ES-I3 (cell line): ENCODE measurements around the gene RHOBTB1.
"Not testable (repeated sequence)": the region's sequence is repeated elsewhere in the genome, so short reads cannot be mapped to it uniquely, and the experiment has no call there.

Experiments used
- H3K36me3 ChIP-seq: 2 replicates; pipeline ENCODE4 v1.6.1; 2013; ENCODE audit warnings: mild to moderate bottlenecking, low read length, control low read depth, moderate library complexity; ENCODE audit not compliant: insufficient read depth
- H3K4me1 ChIP-seq: 2 replicates; pipeline ENCODE4 v1.6.1; 2013; ENCODE audit warnings: mild to moderate bottlenecking, control low read depth, low read length; ENCODE audit not compliant: insufficient read depth
- H3K9ac ChIP-seq: 2 replicates; pipeline ENCODE4 v1.6.1; 2013; ENCODE audit warnings: low read depth, mild to moderate bottlenecking, low read length, moderate library complexity
- H3K9me3 ChIP-seq: 2 replicates; pipeline ENCODE4 v1.6.1; 2013; ENCODE audit warnings: mild to moderate bottlenecking, low read length, moderate library complexity; ENCODE audit not compliant: control insufficient read depth, insufficient read depth

RHOBTB1 gene

GRCh38 chr10:60973086-60973485 lies 29.1 kb upstream of the RHOBTB1 start:
- Histone ChIP-seq H3K9me3 (no peaks in the 10 kb centered on the region), H3K9ac (no peak overlapping the region), H3K36me3 (no peaks in the 10 kb centered on the region), H3K4me1 (no peaks in the 10 kb centered on the region)

GRCh38 chr10:60972181-60972580 lies 28.2 kb upstream of the RHOBTB1 start:
- H3K9me3 ChIP-seq, H3K9ac ChIP-seq, H3K4me1 ChIP-seq, H3K36me3 ChIP-seq: not testable (repeated sequence)

GRCh38 chr10:60970526-60970925 lies 26.5 kb upstream of the RHOBTB1 start:
- Histone ChIP-seq H3K9me3 (no peaks in the 10 kb centered on the region), H3K4me1 (peaks cover 5% of the 10 kb centered on the region; the same call in 1 of the 2 replicates), H3K9ac (no peak overlapping the region), H3K36me3 (no peaks in the 10 kb centered on the region)

GRCh38 chr10:60968504-60968903 lies 24.5 kb upstream of the RHOBTB1 start:
- no peak overlapping the region for H3K9ac ChIP-seq
- no peaks in the 10 kb centered on the region for H3K36me3 ChIP-seq
- H3K9me3 ChIP-seq: no peaks in the 10 kb centered on the region
- H3K4me1 ChIP-seq: peaks cover 10% of the 10 kb centered on the region

GRCh38 chr10:60967854-60968484 lies 24.0 kb upstream of the RHOBTB1 start:
- Histone ChIP-seq H3K9ac (no peak overlapping the region), H3K9me3 (no peaks in the 10 kb centered on the region), H3K4me1 (peaks cover 16% of the 10 kb centered on the region), H3K36me3 (no peaks in the 10 kb centered on the region)

- Histone ChIP-seq H3K9ac (no peak overlapping the region), H3K36me3 (no peaks in the 10 kb centered on the region), H3K9me3 (no peaks in the 10 kb centered on the region), H3K4me1 (peaks cover 21% of the 10 kb centered on the region)
Measured at GRCh38 chr10:60967260-60967659, 23.3 kb upstream of the RHOBTB1 start.

GRCh38 chr10:60965696-60966095 lies 21.7 kb upstream of the RHOBTB1 start:
- Histone ChIP-seq H3K9me3 (no peaks in the 10 kb centered on the region), H3K4me1 (peaks cover 21% of the 10 kb centered on the region), H3K36me3 (no peaks in the 10 kb centered on the region), H3K9ac (no peak overlapping the region)

GRCh38 chr10:60964257-60965235 lies 20.6 kb upstream of the RHOBTB1 start:
- Histone ChIP-seq H3K4me1 (peaks cover 21% of the 10 kb centered on the region), H3K9ac (no peak overlapping the region), H3K9me3 (no peaks in the 10 kb centered on the region), H3K36me3 (no peaks in the 10 kb centered on the region)

GRCh38 chr10:60963441-60964256 lies 19.7 kb upstream of the RHOBTB1 start:
- Histone ChIP-seq H3K36me3 (no peaks in the 10 kb centered on the region), H3K9ac (no peak overlapping the region), H3K4me1 (peaks cover 21% of the 10 kb centered on the region)

GRCh38 chr10:60962946-60963345 lies 19.0 kb upstream of the RHOBTB1 start:
- Histone ChIP-seq H3K4me1 (peaks cover 19% of the 10 kb centered on the region), H3K9ac (no peak overlapping the region), H3K36me3 (no peaks in the 10 kb centered on the region), H3K9me3 (no peaks in the 10 kb centered on the region)

More at GRCh38 chr10:60963441-60964256, 19.7 kb upstream of the RHOBTB1 start:
- H3K9me3 ChIP-seq: no peaks in the 10 kb centered on the region

- Histone ChIP-seq H3K36me3 (no peaks in the 10 kb centered on the region), H3K4me1 (peaks cover 16% of the 10 kb centered on the region), H3K9me3 (no peaks in the 10 kb centered on the region), H3K9ac (no peak overlapping the region)
Measured at GRCh38 chr10:60960913-60961312, 16.9 kb upstream of the RHOBTB1 start.

- Histone ChIP-seq H3K36me3 (no peaks in the 10 kb centered on the region), H3K4me1 (peaks cover 16% of the 10 kb centered on the region), H3K9ac (no peak overlapping the region), H3K9me3 (no peaks in the 10 kb centered on the region)
Measured at GRCh38 chr10:60960031-60960430, 16.0 kb upstream of the RHOBTB1 start.

GRCh38 chr10:60958892-60959601 lies 15.1 kb upstream of the RHOBTB1 start:
- H3K9ac ChIP-seq: no peak overlapping the region
- no peaks in the 10 kb centered on the region for H3K9me3 ChIP-seq
- no peaks in the 10 kb centered on the region for H3K36me3 ChIP-seq
- H3K4me1 ChIP-seq: peaks cover 16% of the 10 kb centered on the region
